Heart right ventricle (tissue), 16 donors: ENCODE data around the gene PRKACG. TPM values are rescaled to one million over a fixed set of nuclear protein-coding genes. Genes with fewer than 3 reads are reported as not detected.

Experiments
- ATAC-seq, 8 donors: fragments of 200-7000 bp; cut with Tn5 transposase; one replicate each; pipeline ENCODE4 v1.9.1; 2020; ENCODE audit warnings: mild to moderate bottlenecking in 8 of 8, moderate library complexity in 8 of 8, moderate number of reproducible peaks in 1 of 8
- DNase-seq, 2 donors: peaks; one replicate each; pipeline ENCODE4 v3.0.0-alpha.2; 2020
- H3K27ac ChIP-seq, 10 donors: fragments of 200-600 bp; sonication (generic) in 2 of 10; one replicate each; pipeline versions ENCODE4 v1.5.0 to v1.8.0; 2020 to 2022; ENCODE audit warnings: mild to moderate bottlenecking in 3 of 10
- H3K27me3 ChIP-seq, 7 donors: fragments of 200-600 bp; one replicate each; pipeline ENCODE4 v1.8.0; 2021 to 2022; ENCODE audit warnings: mild to moderate bottlenecking in 2 of 7
- H3K36me3 ChIP-seq, 9 donors: fragments of 200-600 bp; sonication (generic) in 1 of 9; one replicate each; pipeline versions ENCODE4 v1.5.0 to v1.8.0; 2020 to 2022; ENCODE audit warnings: mild to moderate bottlenecking in 2 of 9
- H3K4me1 ChIP-seq, 9 donors: fragments of 200-600 bp; sonication (generic) in 1 of 9; one replicate each; pipeline versions ENCODE4 v1.5.0 to v1.8.0; 2020 to 2022; ENCODE audit warnings: mild to moderate bottlenecking in 4 of 9
- H3K4me3 ChIP-seq, 10 donors: fragments of 200-600 bp; sonication (generic) in 2 of 10; one replicate each; pipeline versions ENCODE4 v1.5.0 to v1.8.0; 2020 to 2022; ENCODE audit warnings: mild to moderate bottlenecking in 7 of 10, moderate library complexity in 2 of 10
- H3K9me3 ChIP-seq, 11 donors: fragments of 200-600 bp in 10 of 11; sonication (generic) in 2 of 11; one replicate each; pipeline versions ENCODE4 v1.5.0 to v1.8.0; 2013 to 2022; ENCODE audit warnings: mild to moderate bottlenecking in 2 of 11, control low read depth in 1 of 11, moderate library complexity in 1 of 11
- CTCF ChIP-seq, 9 donors: fragments of 200-600 bp; sonication (generic) in 2 of 9; IDR thresholded peaks; one replicate each; pipeline versions ENCODE4 v1.5.0 to v1.8.0; 2021 to 2022; ENCODE audit warnings: antibody characterized with exemption in 9 of 9, mild to moderate bottlenecking in 5 of 9, moderate library complexity in 1 of 9
- WGBS, 2 donors: extraction: QIAGEN DNeasy Blood & Tissue Kit; methylation state at CpG; one replicate each; pipeline ENCODE4 v1.1.7; 2013; ENCODE audit warnings: inconsistent platforms in 1 of 2; 5-methylcytosine and 5-hydroxymethylcytosine counted together
- intact Hi-C, 10 donors: fragments of 100-400 bp; cut with DNase I; formaldehyde crosslinking; loops; one replicate each; pipeline versions ENCODE4 v1.11.1 to v1.14.2; 2022
- polyA plus RNA-seq, 2 donors: library from polyadenylated mRNA; stranded (reverse); fragments of 200-250 nt; gene quantifications; one replicate each; pipeline ENCODE4 v1.2.3, GENCODE V29; 2013
- total RNA-seq, 10 donors: library from RNA; stranded (reverse); fragmentation: NEBNext Ultra II Directional in 3 of 10; extraction: Animal tissue kit (Norgen Biotek cat#: 25700) in 3 of 10; gene quantifications; one replicate each; pipeline versions ENCODE4 v1.2.1 to v1.2.4, GENCODE V29; 2021 to 2023
- donor health status: Arrhythmogenic right ventricular cardiomyopathy.
- donor health status: ischemic (EF 13 %, LVEDD 7.1; RV severe dilation, severe dysfunction).
- donor health status: healthy with polysubstance abuse.
- donor health status: DM: no; HTN: yes; CAD: no.
- donor health status: DM: no; HTN: no; CAD: no.
- donor health status: ischemic (EF 25% LVEDD 6.9; RV normal size, moderate dysfunction).
- donor health status: ischemic (EF 25% LVEDD 5.7; RV mildly dilated, moderate dysfunction).
- donor health status: healthy.
- donor health status: DM: yes; HTN: yes; CAD: no.
- donor health status: Ischemic cardiomyopathy.
- donor health status: ischemic (EF 35%, LVEDD 5.7; RV mildly dilated, moderate dysfunction).
- donor health status: nonischemic (EF 11% LVEDD 7.7; RV severe dilation, severe dysfunction).
- donor health status: DM: yes; HTN: yes; CAD: no.
- donor health status: PGD.
- donor health status: ischemic (EF 29% LVEDD 5.4; RV normal size, mild dysfunction).
- donor health status: nonischemic (EF 23%, LVEDD 6.1; RV moderate dilation, normal function).

Gene PRKACG
- total and polyA plus RNA-seq, 12 donors: not detected

- H3K4me1 ChIP-seq: peaks cover 0 to 31% (median 12%) of the 10 kb centered on the region in 9 donors
- 57 to 61% methylated on average over 10 of the region's 10 CpGs for WGBS, 2 donors
- DNase-seq: no peak
- H3K36me3 ChIP-seq: no peaks in the 10 kb centered on the region
- TF ChIP-seq CTCF (IDR thresholded peaks at IDR 0.05): no peak
- H3K27ac ChIP-seq: peak overlapping the region in 9 of 10 donors; percentile 80 to 89 (median 87)
- peak overlapping the region in 9 of 10 donors; percentile 54 to 78 (median 72) for H3K4me3 ChIP-seq
- ATAC-seq: peak in 1 of 8 donors; percentile 10
- H3K27me3 ChIP-seq: no peaks in the 10 kb centered on the region
- H3K9me3 ChIP-seq: no peaks in the 10 kb centered on the region
- intact Hi-C loops: loop anchor here in 3 of 10 donors (5.0 to 10.0 kb wide), 3 partner anchors 156 to 508 kb away; no protein-coding TSS in a partner anchor
Observed at GRCh38 chr9:69036799-69037198, 22.9 kb upstream of the PRKACG start.

- Histone ChIP-seq H3K27me3 (no peaks in the 10 kb centered on the region), H3K36me3 (no peaks in the 10 kb centered on the region), H3K9me3 (no peaks in the 10 kb centered on the region), H3K4me3 (peak overlapping the region; percentile 54 to 81 (median 72)), H3K27ac (peak overlapping the region; percentile 34 to 89 (median 86)), H3K4me1 (peaks cover 0 to 27% (median 13%) of the 10 kb centered on the region in 9 donors)
- ATAC-seq (peak in 6 of 8 donors; percentile 9 to 30 (median 22)), DNase-seq (no peak)
- intact Hi-C loops: loop anchor here in 3 of 10 donors (5.0 to 10.0 kb wide), 3 partner anchors 156 to 508 kb away; no protein-coding TSS in a partner anchor
- no peak for TF ChIP-seq CTCF (IDR thresholded peaks at IDR 0.05)
- 4 to 5% methylated on average over 14 of the region's 14 CpGs for WGBS, 2 donors
Observed at GRCh38 chr9:69036309-69036708, 22.4 kb upstream of the PRKACG start.

GRCh38 chr9:69035438-69036308 lies 21.8 kb upstream of the PRKACG start, which contains the start of gene FXN:
Gene FXN, plus strand, starts transcription at chr9:69035752. Its CDS starts 31 bp downstream, at chr9:69035783.
- WGBS, 2 donors: 0 to 1% methylated on average over 72 to 75 of the region's 75 CpGs
- Histone ChIP-seq H3K4me1 (peaks cover 0 to 22% (median 11%) of the 10 kb centered on the region in 9 donors), H3K4me3 (peak within 1 kb of the TSS; percentile 54 to 81 (median 72)), H3K27me3 (no peaks in the 10 kb centered on the region), H3K9me3 (no peaks in the 10 kb centered on the region), H3K27ac (peak within 1 kb of the TSS; percentile 34 to 89 (median 86)), H3K36me3 (no peaks in the 10 kb centered on the region)
- peak; percentile 91 to 97 (median 95) for ATAC-seq
- peak; percentile 98 to 100 (median 99) for TF ChIP-seq CTCF (IDR thresholded peaks at IDR 0.05)
- intact Hi-C loops: loop anchor here in 3 of 10 donors (1.0 to 10.0 kb wide), 4 partner anchors 157 to 509 kb away; no protein-coding TSS in a partner anchor
- DNase-seq: peak; percentile 83 to 87

GRCh38 chr9:69034071-69034470 lies 20.2 kb upstream of the PRKACG start:
- DNase-seq (no peak), ATAC-seq (no peak)
- Histone ChIP-seq H3K27ac (no peak overlapping the region), H3K27me3 (no peaks in the 10 kb centered on the region), H3K9me3 (peaks cover 0 to 8% (median 0%) of the 10 kb centered on the region in 11 donors), H3K36me3 (no peaks in the 10 kb centered on the region), H3K4me1 (peaks cover 0 to 26% (median 11%) of the 10 kb centered on the region in 9 donors), H3K4me3 (no peak overlapping the region)
- no peak for TF ChIP-seq CTCF (IDR thresholded peaks at IDR 0.05)
- WGBS, 2 donors: 39 to 53% methylated on average over 2 of the region's 2 CpGs
- intact Hi-C loops: loop anchor here in 1 of 10 donors (10.0 kb wide), 1 partner anchor 511 kb away; no protein-coding TSS in a partner anchor
